Measurements from ENCODE around the gene ACOT7.

GRCh38 chr1:6266641-6267040, 126.9 kb downstream of the ACOT7 start:
- TF ChIP-seq MAX (IDR thresholded peaks at IDR 0.05) (no peak), EP300 (IDR thresholded peaks at IDR 0.05; ENCODE audit: borderline replicate concordance) (no peak), RAD21 (IDR thresholded peaks at IDR 0.05; ENCODE audit: low read depth) (no peak), REST (IDR thresholded peaks at IDR 0.05; ENCODE audit: low read depth) (no peak), TCF12 (IDR thresholded peaks at IDR 0.05; ENCODE audit: low read depth) (no peak), CREB1 (IDR thresholded peaks at IDR 0.05; ENCODE audit: low read depth) (no peak)
